CD8-positive, alpha-beta memory T cell (primary cell): ENCODE data around the gene ZC3H12A. TPM values are rescaled to one million over a fixed set of nuclear protein-coding genes. Genes with fewer than 3 reads are reported as not detected.
"Not testable (repeated sequence)": the region's sequence is repeated elsewhere in the genome, so short reads cannot be mapped to it uniquely, and the experiment has no call there.

Experiments used
- CTCF ChIA-PET: fragments of 350-600 bp; sonication (Branson Sonifier 250); formaldehyde crosslinking; loops from one replicate; lab custom pipeline; 2021; ENCODE audit warnings: antibody characterized with exemption; lab: Charles Lee
- POLR2A ChIA-PET: fragments of 350-600 bp; sonication (Branson Sonifier 250); formaldehyde crosslinking; loops from one replicate; lab custom pipeline; 2021; ENCODE audit warnings: antibody characterized with exemption; lab: Charles Lee
- DNase-seq, 5 donors: peaks; one replicate each; pipeline versions ENCODE4 v3.0.0 to v3.0.0-alpha.2; 2020 to 2022; ENCODE audit warnings: mixed read lengths in 1 of 5
- H3K27ac ChIP-seq: one replicate; pipeline ENCODE4 v1.7.0; 2013; ENCODE audit warnings: low read depth, mild to moderate bottlenecking, low read length, moderate library complexity
- H3K27me3 ChIP-seq: 2 replicates; pipeline ENCODE4 v1.7.0; 2013; ENCODE audit warnings: low read length, mild to moderate bottlenecking; ENCODE audit not compliant: insufficient read depth, poor library complexity, severe bottlenecking
- H3K36me3 ChIP-seq: 2 replicates; pipeline ENCODE4 v1.7.0; 2013; ENCODE audit warnings: mild to moderate bottlenecking, low read length, moderate library complexity; ENCODE audit not compliant: insufficient read depth
- H3K4me1 ChIP-seq: 2 replicates; pipeline ENCODE4 v1.7.0; 2013; ENCODE audit warnings: mild to moderate bottlenecking, low read length, moderate library complexity; ENCODE audit not compliant: insufficient read depth
- H3K4me3 ChIP-seq: 2 replicates; pipeline ENCODE4 v1.7.0; 2013; ENCODE audit warnings: mild to moderate bottlenecking, low read length
- H3K9me3 ChIP-seq: 2 replicates; pipeline ENCODE4 v1.7.0; 2013; ENCODE audit warnings: mild to moderate bottlenecking, low read length
- H3K27ac Mint-ChIP-seq, 8 donors: one replicate each; pipeline ENCODE4 v1.8.0; 2020 to 2021; ENCODE audit warnings: mixed read lengths in 8 of 8, mild to moderate bottlenecking in 6 of 8, inconsistent platforms in 3 of 8, moderate library complexity in 3 of 8
- H3K27me3 Mint-ChIP-seq, 2 donors: one replicate each; pipeline ENCODE4 v1.8.0; 2020 to 2021; ENCODE audit warnings: mixed read lengths in 2 of 2, mild to moderate bottlenecking in 1 of 2, moderate library complexity in 1 of 2
- H3K36me3 Mint-ChIP-seq, 3 donors: one replicate each; pipeline ENCODE4 v1.8.0; 2020 to 2021; ENCODE audit warnings: mixed read lengths in 3 of 3, inconsistent platforms in 1 of 3, mild to moderate bottlenecking in 1 of 3
- H3K4me1 Mint-ChIP-seq, 3 donors: one replicate each; pipeline ENCODE4 v1.8.0; 2020 to 2021; ENCODE audit warnings: mixed read lengths in 3 of 3, inconsistent platforms in 1 of 3, mild to moderate bottlenecking in 1 of 3
- H3K4me3 Mint-ChIP-seq, 7 donors: one replicate each; pipeline ENCODE4 v1.8.0; 2020 to 2021; ENCODE audit warnings: mixed read lengths in 7 of 7, mild to moderate bottlenecking in 6 of 7, moderate library complexity in 4 of 7, inconsistent platforms in 2 of 7
- H3K9me3 Mint-ChIP-seq, 5 donors: one replicate each; pipeline ENCODE4 v1.8.0; 2020 to 2022; ENCODE audit warnings: mixed read lengths in 5 of 5, mild to moderate bottlenecking in 3 of 5, moderate library complexity in 2 of 5, inconsistent platforms in 1 of 5
- polyA plus RNA-seq: library from polyadenylated mRNA; unstranded; fragments of 300-500 nt; fragmentation: Illumina TruSeq; gene quantifications from one replicate; pipeline ENCODE4 v1.2.3, GENCODE V29; 2021
- total RNA-seq, 2 experiments: library from RNA; stranded (reverse); gene quantifications; one replicate each; pipeline ENCODE4 v1.2.3, GENCODE V29; 2021

The ZC3H12A gene
- total and polyA plus RNA-seq, 3 experiments from 2014 or later, result 11.6 to 33.8 (median 32.7) TPM

GRCh38 chr1:37497832-37498231, 23.5 kb downstream of the ZC3H12A start:
- no peak for DNase-seq
- H3K27ac Mint-ChIP-seq, result peak overlapping the region in 1 of 8 donors; percentile 24
- Histone ChIP-seq H3K27ac (no peak overlapping the region), H3K27me3 (no peaks in the 10 kb centered on the region), H3K4me1 (no peaks in the 10 kb centered on the region), H3K36me3 (peaks cover 30% of the 10 kb centered on the region), H3K9me3 (no peaks in the 10 kb centered on the region), H3K4me3 (no peak overlapping the region)
- H3K9me3 Mint-ChIP-seq, result no peaks in the 10 kb centered on the region
- H3K36me3 Mint-ChIP-seq, result peaks cover 5 to 77% (median 21%) of the 10 kb centered on the region in 3 donors
- H3K4me1 Mint-ChIP-seq, result peaks cover 11 to 32% (median 22%) of the 10 kb centered on the region in 3 donors
- CTCF ChIA-PET, result interaction anchor here (0.8 to 3.8 kb wide), 2 partner anchors 11 to 27 kb away, joined by 3 to 37 read pairs; no protein-coding TSS in a partner anchor
- H3K27me3 Mint-ChIP-seq, result no peaks in the 10 kb centered on the region
- no peak overlapping the region for H3K4me3 Mint-ChIP-seq
- POLR2A ChIA-PET, result no interaction called here

DNA sequence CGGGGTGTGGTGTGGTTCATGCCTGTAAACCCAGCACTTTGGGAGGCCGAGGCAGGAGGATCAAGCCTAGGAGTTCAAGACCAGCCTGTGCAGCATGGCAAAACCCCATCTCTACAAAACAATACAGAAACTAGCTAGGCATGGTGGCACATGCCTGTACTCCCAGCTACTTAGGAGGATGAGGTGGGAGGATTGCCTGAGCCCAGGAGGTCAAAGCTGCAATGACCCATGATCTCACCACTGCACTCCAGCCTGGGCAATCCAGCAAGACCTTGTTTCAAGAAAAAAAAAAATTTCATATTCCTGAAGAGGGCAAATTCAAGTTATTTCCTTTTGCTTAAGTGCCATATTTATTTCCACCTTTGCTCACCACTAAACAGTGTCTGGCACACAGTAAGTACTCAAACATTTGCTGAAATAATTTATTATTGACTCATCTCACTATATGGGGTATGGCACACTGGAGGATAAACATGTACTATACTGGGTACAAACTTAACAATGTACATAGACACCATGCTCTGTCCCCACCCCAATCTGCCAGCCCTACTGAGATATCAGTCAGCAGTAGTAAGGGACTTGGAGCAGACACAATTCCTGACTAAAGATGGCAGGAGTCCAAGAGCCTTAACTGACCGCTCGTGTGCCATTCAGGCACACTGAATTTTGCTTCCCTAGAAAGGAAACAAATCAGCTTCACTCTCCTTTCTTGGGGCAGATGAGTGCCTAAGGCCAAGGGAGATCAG, 24.7 kb downstream of the ZC3H12A start:
- ChIA-PET CTCF (interaction anchor here (1.3 to 3.8 kb wide), 2 partner anchors 13 to 44 kb away, joined by 4 to 37 read pairs; no protein-coding TSS in a partner anchor), POLR2A (interaction anchor here (0.5 kb wide), 1 partner anchor 191 kb away, joined by 6 read pairs; a partner anchor contains a TSS)
- H3K4me3 ChIP-seq, result no peak overlapping the region
- DNase-seq, result no peak
- peak overlapping the region in 5 of 8 donors; percentile 14 to 70 (median 56) for H3K27ac Mint-ChIP-seq
- H3K27ac ChIP-seq, result no peak overlapping the region
- H3K9me3 Mint-ChIP-seq, result no peaks in the 10 kb centered on the region
- no peak overlapping the region for H3K4me3 Mint-ChIP-seq
- H3K27me3 ChIP-seq, result no peaks in the 10 kb centered on the region
- H3K4me1 Mint-ChIP-seq, result peaks cover 11 to 25% (median 22%) of the 10 kb centered on the region in 3 donors
- H3K9me3 ChIP-seq, result no peaks in the 10 kb centered on the region
- H3K36me3 Mint-ChIP-seq, result peaks cover 0 to 74% (median 11%) of the 10 kb centered on the region in 3 donors
- H3K27me3 Mint-ChIP-seq, result no peaks in the 10 kb centered on the region
- H3K36me3 ChIP-seq, result peaks cover 22% of the 10 kb centered on the region
- no peaks in the 10 kb centered on the region for H3K4me1 ChIP-seq

DNA sequence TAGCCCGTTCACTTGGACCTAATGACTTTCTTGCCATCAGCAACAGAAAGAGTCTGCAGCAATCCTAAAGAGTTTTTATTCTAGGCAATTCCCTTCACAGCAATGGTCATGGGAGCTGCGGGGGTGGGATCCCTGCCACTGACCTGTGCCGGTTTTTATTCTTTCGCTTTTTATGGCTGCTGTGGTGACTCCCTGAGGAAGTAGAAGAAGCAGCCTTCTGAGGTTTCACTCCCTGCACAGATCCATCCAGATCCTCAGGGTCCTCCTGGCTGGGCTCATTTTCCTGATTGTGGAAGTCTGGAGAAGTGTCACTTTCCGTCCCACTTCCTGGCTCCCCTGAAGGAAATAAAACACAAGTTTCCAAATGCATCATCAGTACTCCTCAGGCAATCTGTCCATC, 27.3 kb downstream of the ZC3H12A start:
- Histone ChIP-seq H3K36me3 (peaks cover 30% of the 10 kb centered on the region), H3K4me1 (no peaks in the 10 kb centered on the region), H3K9me3 (no peaks in the 10 kb centered on the region), H3K27me3 (no peaks in the 10 kb centered on the region), H3K27ac (no peak overlapping the region), H3K4me3 (no peak overlapping the region)
- Mint-ChIP-seq H3K36me3 (peaks cover 4 to 78% (median 20%) of the 10 kb centered on the region in 3 donors), H3K4me3 (no peak overlapping the region), H3K4me1 (peaks cover 6 to 22% (median 20%) of the 10 kb centered on the region in 3 donors), H3K27me3 (no peaks in the 10 kb centered on the region), H3K27ac (no peak overlapping the region), H3K9me3 (no peaks in the 10 kb centered on the region)
- ChIA-PET CTCF (interaction anchor here (2.2 kb wide), 1 partner anchor 13 kb away, joined by 8 read pairs; the partner anchor contains the start of gene MEAF6), POLR2A (no interaction called here)
- DNase-seq, result no peak

DNA sequence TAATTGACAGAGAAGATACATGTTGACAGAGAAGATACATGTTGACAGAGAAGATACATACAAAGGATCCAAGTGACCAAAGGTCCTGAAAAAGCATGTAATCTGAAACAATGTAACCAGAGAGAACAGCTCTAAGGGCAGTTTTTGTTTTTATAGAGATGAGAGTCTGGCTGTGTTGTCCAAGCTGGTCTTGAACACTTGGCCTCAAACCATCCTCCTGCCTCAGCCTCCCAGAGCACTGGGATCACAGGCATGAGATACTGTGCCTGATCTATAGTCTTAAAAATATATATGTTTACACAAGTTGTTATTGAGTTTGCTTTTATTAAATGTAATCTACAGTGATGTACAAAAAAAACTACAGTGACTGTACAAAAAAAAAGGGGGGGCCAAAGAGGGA, 27.7 kb downstream of the ZC3H12A start:
- peak overlapping the region in 3 of 8 donors; percentile 14 to 32 (median 17) for H3K27ac Mint-ChIP-seq
- H3K4me3 Mint-ChIP-seq, result no peak overlapping the region
- H3K9me3 Mint-ChIP-seq, result no peaks in the 10 kb centered on the region
- CTCF ChIA-PET, result interaction anchor here (1.0 to 2.2 kb wide), 3 partner anchors 12 to 180 kb away, joined by 4 to 8 read pairs (median 5); partner anchors contain the start of gene MEAF6
- POLR2A ChIA-PET, result no interaction called here
- H3K4me1 ChIP-seq, result no peaks in the 10 kb centered on the region
- H3K4me1 Mint-ChIP-seq, result peaks cover 6 to 20% (median 19%) of the 10 kb centered on the region in 3 donors
- H3K27ac ChIP-seq, result no peak overlapping the region
- H3K27me3 Mint-ChIP-seq, result no peaks in the 10 kb centered on the region
- DNase-seq, result no peak
- peaks cover 4 to 81% (median 20%) of the 10 kb centered on the region in 3 donors for H3K36me3 Mint-ChIP-seq
- H3K36me3 ChIP-seq, result peaks cover 30% of the 10 kb centered on the region
- H3K9me3 ChIP-seq, result no peaks in the 10 kb centered on the region
- no peaks in the 10 kb centered on the region for H3K27me3 ChIP-seq
- H3K4me3 ChIP-seq, result no peak overlapping the region

DNA sequence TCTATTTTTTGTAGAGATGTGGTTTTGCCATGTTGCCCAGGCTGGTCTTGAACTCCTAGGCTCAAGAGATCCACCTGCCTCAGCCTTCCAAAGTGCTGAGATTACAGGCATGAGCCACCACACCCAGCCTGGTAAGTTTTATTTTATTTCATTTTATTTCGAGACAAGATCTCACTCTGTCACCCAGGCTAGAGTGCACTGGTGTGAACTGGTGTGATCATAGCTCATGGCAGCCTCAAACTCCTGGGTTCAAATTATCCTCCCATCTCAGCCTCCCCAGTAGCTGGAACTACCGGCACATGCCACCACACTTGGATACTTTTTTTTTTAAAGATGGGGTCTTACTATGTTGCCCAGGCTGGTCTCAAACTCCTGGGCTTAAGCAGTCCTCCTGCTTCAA, 28.4 kb downstream of the ZC3H12A start:
- H3K36me3 Mint-ChIP-seq, result peaks cover 10 to 84% (median 23%) of the 10 kb centered on the region in 3 donors
- H3K27me3 Mint-ChIP-seq, H3K9me3 Mint-ChIP-seq, H3K27me3 ChIP-seq, H3K27ac ChIP-seq, H3K4me3 Mint-ChIP-seq, H3K9me3 ChIP-seq, H3K4me1 ChIP-seq, DNase-seq, H3K4me3 ChIP-seq: not testable (repeated sequence)
- peak overlapping the region in 2 of 8 donors; percentile 32 to 43 for H3K27ac Mint-ChIP-seq
- H3K36me3 ChIP-seq, result peaks cover 30% of the 10 kb centered on the region
- ChIA-PET POLR2A (interaction anchor here (0.6 kb wide), 1 partner anchor 33 kb away, joined by 3 read pairs; no protein-coding TSS in a partner anchor), CTCF (interaction anchor here (1.0 to 2.2 kb wide), 4 partner anchors 12 to 179 kb away, joined by 4 to 8 read pairs (median 6); partner anchors contain the start of gene MEAF6)
- H3K4me1 Mint-ChIP-seq, result peaks cover 4 to 26% (median 24%) of the 10 kb centered on the region in 3 donors

DNA sequence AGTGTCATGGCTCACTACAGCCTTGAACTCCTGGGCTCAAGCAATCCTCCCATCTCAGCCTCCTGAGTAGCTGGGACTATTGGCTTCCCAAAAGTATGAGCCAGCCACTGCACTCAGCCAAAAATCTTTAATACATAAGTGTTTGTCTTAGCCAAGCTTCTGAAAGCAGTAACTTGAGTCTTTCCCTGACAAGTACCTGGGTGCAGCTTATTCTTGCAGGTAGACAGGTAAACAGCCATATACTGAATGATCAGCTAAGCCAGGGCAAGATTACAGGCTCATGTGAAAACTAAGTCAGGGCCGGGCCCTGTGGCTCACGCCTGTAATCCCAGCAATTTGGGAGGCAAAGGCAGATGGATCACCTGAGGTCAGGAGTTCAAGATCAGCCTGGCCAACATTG, 32.4 kb downstream of the ZC3H12A start:
- H3K36me3 Mint-ChIP-seq, result peaks cover 10 to 73% (median 22%) of the 10 kb centered on the region in 3 donors
- POLR2A ChIA-PET, result interaction anchor here (0.6 kb wide), 2 partner anchors 20 to 32 kb away, joined by 3 to 4 read pairs; no protein-coding TSS in a partner anchor
- no peaks in the 10 kb centered on the region for H3K27me3 ChIP-seq
- H3K4me3 Mint-ChIP-seq, result no peak overlapping the region
- no peak overlapping the region for H3K4me3 ChIP-seq
- H3K36me3 ChIP-seq, result peaks cover 31% of the 10 kb centered on the region
- H3K27ac Mint-ChIP-seq, result peak overlapping the region in 2 of 8 donors; percentile 17 to 58
- peaks cover 7% of the 10 kb centered on the region for H3K4me1 ChIP-seq
- DNase-seq, result no peak
- no peaks in the 10 kb centered on the region for H3K27me3 Mint-ChIP-seq
- H3K9me3 ChIP-seq, result no peaks in the 10 kb centered on the region
- CTCF ChIA-PET, result interaction anchor here (2.3 kb wide), 1 partner anchor 19 kb away, joined by 13 read pairs; no protein-coding TSS in a partner anchor
- H3K27ac ChIP-seq, result no peak overlapping the region
- H3K4me1 Mint-ChIP-seq, result peaks cover 16 to 41% (median 30%) of the 10 kb centered on the region in 3 donors
- no peaks in the 10 kb centered on the region for H3K9me3 Mint-ChIP-seq

DNA sequence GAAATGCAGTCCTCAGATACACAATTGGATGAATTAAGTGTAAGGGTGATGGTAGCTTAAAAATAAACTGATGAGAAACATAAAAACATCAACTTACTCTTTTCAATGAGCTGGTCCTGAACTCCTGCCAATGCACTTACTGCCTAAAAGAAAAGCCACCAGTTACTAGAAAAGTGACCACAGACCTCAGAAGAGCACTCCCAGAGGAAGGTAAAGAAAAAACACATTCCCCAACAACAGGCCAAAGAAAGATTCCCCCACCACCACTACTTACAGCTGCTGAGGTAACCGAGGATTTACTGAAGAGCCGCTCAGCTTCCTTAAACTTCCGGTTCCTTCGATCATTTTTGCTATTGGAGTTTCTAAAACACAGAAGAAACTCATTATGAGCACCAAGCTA, 34.8 kb downstream of the ZC3H12A start:
- Histone ChIP-seq H3K36me3 (peaks cover 25% of the 10 kb centered on the region), H3K27me3 (no peaks in the 10 kb centered on the region), H3K4me1 (peaks cover 20% of the 10 kb centered on the region), H3K9me3 (no peaks in the 10 kb centered on the region), H3K27ac (no peak overlapping the region), H3K4me3 (no peak overlapping the region)
- ChIA-PET CTCF (interaction anchor here (1.0 kb wide), 1 partner anchor 21 kb away, joined by 3 read pairs; no protein-coding TSS in a partner anchor), POLR2A (no interaction called here)
- no peak for DNase-seq
- Mint-ChIP-seq H3K9me3 (no peaks in the 10 kb centered on the region), H3K4me3 (peak overlapping the region in 2 of 7 donors; percentile 10 to 23), H3K36me3 (peaks cover 10 to 71% (median 25%) of the 10 kb centered on the region in 3 donors), H3K4me1 (peaks cover 34 to 55% (median 51%) of the 10 kb centered on the region in 3 donors), H3K27me3 (no peaks in the 10 kb centered on the region), H3K27ac (peak overlapping the region in 3 of 8 donors; percentile 1 to 28 (median 7))
